ENCODE data around the gene ATP5F1E. TPM values are rescaled to one million over a fixed set of nuclear protein-coding genes. Genes with fewer than 3 reads are reported as not detected.
"Not testable (repeated sequence)": the region's sequence is repeated elsewhere in the genome, so short reads cannot be mapped to it uniquely, and the experiment has no call there.

The ATP5F1E gene
- total and polyA plus RNA-seq, 3 experiments from 2014 or later, result 95.0 to 102 (median 98.1) TPM

- Histone ChIP-seq H3K9me3 (ENCODE audit: low read length) (no peaks in the 10 kb centered on the region), H3K27ac (ENCODE audit: low read depth, low read length) (peak within 1 kb of the TSS; percentile 89), H3K4me1 (ENCODE audit: insufficient read depth, low read length) (peaks cover 42% of the 10 kb centered on the region), H3K27me3 (ENCODE audit: insufficient read depth, low read length, poor library complexity, severe bottlenecking) (no peaks in the 10 kb centered on the region), H3K36me3 (ENCODE audit: insufficient read depth, low read length) (peaks cover 11% of the 10 kb centered on the region), H3K4me3 (ENCODE audit: low read length) (peak within 1 kb of the TSS; percentile 76)
- ChIA-PET CTCF (interaction anchor here (1.3 to 4.1 kb wide), 2 partner anchors 10 to 158 kb away, joined by 4 to 24 read pairs; partner anchors contain the start of gene ATP5F1E), POLR2A (interaction anchor here (1.0 to 3.9 kb wide), 3 partner anchors 10 to 153 kb away, joined by 4 to 35 read pairs (median 8); partner anchors contain the start of gene ATP5F1E)
- DNase-seq, result peak in 3 of 5 donors; percentile 23 to 35 (median 26)
- H3K27ac Mint-ChIP-seq, result peak within 1 kb of the TSS; percentile 89 to 98 (median 97)
- H3K4me1 Mint-ChIP-seq, result peaks cover 43 to 61% (median 54%) of the 10 kb centered on the region in 3 donors
- H3K27me3 Mint-ChIP-seq, result no peaks in the 10 kb centered on the region
- peaks cover 0 to 33% (median 3%) of the 10 kb centered on the region in 3 donors for H3K36me3 Mint-ChIP-seq
- no peaks in the 10 kb centered on the region for H3K9me3 Mint-ChIP-seq
- H3K4me3 Mint-ChIP-seq, result peak within 1 kb of the TSS; percentile 83 to 95 (median 92)
These were observed 10.1 kb upstream of the ATP5F1E start, which contains the start of gene PRELID3B for GRCh38 chr20:59042151-59042795. Gene PRELID3B, minus strand, starts transcription at chr20:59042786. Its CDS starts 56 bp downstream, at chr20:59042730.

GRCh38 chr20:59041487-59041886 is 9.4 kb upstream of the ATP5F1E start:
- DNase-seq; H3K9me3 Mint-ChIP-seq; H3K9me3 ChIP-seq (ENCODE audit: low read length); H3K27me3 ChIP-seq (ENCODE audit: insufficient read depth, low read length, poor library complexity, severe bottlenecking); H3K27me3 Mint-ChIP-seq: not testable (repeated sequence)
- Histone ChIP-seq H3K27ac (ENCODE audit: low read depth, low read length) (peak overlapping the region; percentile 89), H3K4me3 (ENCODE audit: low read length) (peak overlapping the region; percentile 76), H3K36me3 (ENCODE audit: insufficient read depth, low read length) (peaks cover 17% of the 10 kb centered on the region), H3K4me1 (ENCODE audit: insufficient read depth, low read length) (peaks cover 42% of the 10 kb centered on the region)
- Mint-ChIP-seq H3K4me3 (peak overlapping the region; percentile 83 to 95 (median 92)), H3K27ac (peak overlapping the region; percentile 44 to 97 (median 80)), H3K4me1 (peaks cover 48 to 61% (median 61%) of the 10 kb centered on the region in 3 donors), H3K36me3 (peaks cover 6 to 41% (median 9%) of the 10 kb centered on the region in 3 donors)
- POLR2A ChIA-PET, result interaction anchor here (3.9 kb wide), 1 partner anchor 9 kb away, joined by 35 read pairs; the partner anchor contains the start of gene ATP5F1E
- CTCF ChIA-PET, result interaction anchor here (4.1 kb wide), 1 partner anchor 9 kb away, joined by 24 read pairs; the partner anchor contains the start of gene ATP5F1E

GRCh38 chr20:59040667-59041066 is 8.5 kb upstream of the ATP5F1E start:
- Mint-ChIP-seq H3K36me3 (peaks cover 10 to 49% (median 11%) of the 10 kb centered on the region in 3 donors), H3K4me3 (peak overlapping the region; percentile 83 to 95 (median 92)), H3K27me3 (no peaks in the 10 kb centered on the region), H3K4me1 (peaks cover 48 to 61% (median 61%) of the 10 kb centered on the region in 3 donors), H3K27ac (peak overlapping the region; percentile 2 to 97 (median 70)), H3K9me3 (no peaks in the 10 kb centered on the region)
- H3K9me3 ChIP-seq (ENCODE audit: low read length), result no peaks in the 10 kb centered on the region
- DNase-seq, result no peak
- H3K27me3 ChIP-seq (ENCODE audit: insufficient read depth, low read length, poor library complexity, severe bottlenecking), result no peaks in the 10 kb centered on the region
- ChIA-PET POLR2A (interaction anchor here (1.5 to 3.9 kb wide), 2 partner anchors 8 to 151 kb away, joined by 4 to 35 read pairs; partner anchors contain the start of gene ATP5F1E), CTCF (interaction anchor here (4.1 kb wide), 1 partner anchor 8 kb away, joined by 24 read pairs; the partner anchor contains the start of gene ATP5F1E)
- H3K36me3 ChIP-seq (ENCODE audit: insufficient read depth, low read length), result peaks cover 25% of the 10 kb centered on the region
- no peak overlapping the region for H3K27ac ChIP-seq (ENCODE audit: low read depth, low read length)
- H3K4me3 ChIP-seq (ENCODE audit: low read length), result no peak overlapping the region
- peaks cover 42% of the 10 kb centered on the region for H3K4me1 ChIP-seq (ENCODE audit: insufficient read depth, low read length)

GRCh38 chr20:59039233-59039632 is 7.1 kb upstream of the ATP5F1E start:
- peak overlapping the region in 2 of 8 donors; percentile 23 to 97 for H3K27ac Mint-ChIP-seq
- CTCF ChIA-PET, result no interaction called here
- Histone ChIP-seq H3K36me3 (ENCODE audit: insufficient read depth, low read length) (peaks cover 33% of the 10 kb centered on the region), H3K27ac (ENCODE audit: low read depth, low read length) (no peak overlapping the region), H3K9me3 (ENCODE audit: low read length) (no peaks in the 10 kb centered on the region), H3K4me3 (ENCODE audit: low read length) (no peak overlapping the region), H3K27me3 (ENCODE audit: insufficient read depth, low read length, poor library complexity, severe bottlenecking) (no peaks in the 10 kb centered on the region), H3K4me1 (ENCODE audit: insufficient read depth, low read length) (peaks cover 42% of the 10 kb centered on the region)
- peak overlapping the region in 4 of 7 donors; percentile 6 to 56 (median 31) for H3K4me3 Mint-ChIP-seq
- no peaks in the 10 kb centered on the region for H3K9me3 Mint-ChIP-seq
- H3K36me3 Mint-ChIP-seq, result peaks cover 14 to 61% (median 14%) of the 10 kb centered on the region in 3 donors
- peaks cover 45 to 54% (median 54%) of the 10 kb centered on the region in 3 donors for H3K4me1 Mint-ChIP-seq
- H3K27me3 Mint-ChIP-seq, result no peaks in the 10 kb centered on the region
- POLR2A ChIA-PET, result no interaction called here
- DNase-seq, result no peak

- Mint-ChIP-seq H3K9me3 (no peaks in the 10 kb centered on the region), H3K27me3 (no peaks in the 10 kb centered on the region), H3K27ac (peak overlapping the region in 2 of 8 donors; percentile 26 to 69), H3K36me3 (peaks cover 14 to 68% (median 14%) of the 10 kb centered on the region in 3 donors), H3K4me1 (peaks cover 39 to 52% (median 49%) of the 10 kb centered on the region in 3 donors), H3K4me3 (peak overlapping the region in 1 of 7 donors; percentile 75)
- DNase-seq, result no peak
- no peak overlapping the region for H3K4me3 ChIP-seq (ENCODE audit: low read length)
- no peaks in the 10 kb centered on the region for H3K9me3 ChIP-seq (ENCODE audit: low read length)
- no peaks in the 10 kb centered on the region for H3K27me3 ChIP-seq (ENCODE audit: insufficient read depth, low read length, poor library complexity, severe bottlenecking)
- no peak overlapping the region for H3K27ac ChIP-seq (ENCODE audit: low read depth, low read length)
- ChIA-PET POLR2A (no interaction called here), CTCF (no interaction called here)
- peaks cover 33% of the 10 kb centered on the region for H3K36me3 ChIP-seq (ENCODE audit: insufficient read depth, low read length)
- peaks cover 29% of the 10 kb centered on the region for H3K4me1 ChIP-seq (ENCODE audit: insufficient read depth, low read length)
These were observed 5.3 kb upstream of the ATP5F1E start for GRCh38 chr20:59037386-59037785.

- H3K4me1 Mint-ChIP-seq, result peaks cover 38 to 47% (median 47%) of the 10 kb centered on the region in 3 donors
- H3K36me3 Mint-ChIP-seq, result peaks cover 14 to 75% (median 14%) of the 10 kb centered on the region in 3 donors
- no peak overlapping the region for H3K4me3 ChIP-seq (ENCODE audit: low read length)
These were observed 3.2 kb upstream of the ATP5F1E start for GRCh38 chr20:59035381-59035780.

GRCh38 chr20:59033616-59034165 is 1.6 kb upstream of the ATP5F1E start:
- no peak overlapping the region for H3K27ac ChIP-seq (ENCODE audit: low read depth, low read length)
- no peaks in the 10 kb centered on the region for H3K9me3 Mint-ChIP-seq
- peaks cover 0 to 2% of the 10 kb centered on the region in 2 donors for H3K27me3 Mint-ChIP-seq
- no peaks in the 10 kb centered on the region for H3K27me3 ChIP-seq (ENCODE audit: insufficient read depth, low read length, poor library complexity, severe bottlenecking)
- POLR2A ChIA-PET, result interaction anchor here (2.7 to 2.8 kb wide), 2 partner anchors 51 to 142 kb away, joined by 11 to 14 read pairs; no protein-coding TSS in a partner anchor
- no peak for DNase-seq
- H3K4me1 ChIP-seq (ENCODE audit: insufficient read depth, low read length), result peaks cover 29% of the 10 kb centered on the region
- CTCF ChIA-PET, result interaction anchor here (0.8 to 5.0 kb wide), 4 partner anchors 8 to 51 kb away, joined by 3 to 24 read pairs (median 4); partner anchors contain the start of gene PRELID3B
- peak overlapping the region in 6 of 8 donors; percentile 18 to 82 (median 74) for H3K27ac Mint-ChIP-seq
- no peak overlapping the region for H3K4me3 ChIP-seq (ENCODE audit: low read length)
- H3K4me3 Mint-ChIP-seq, result peak overlapping the region in 3 of 7 donors; percentile 32 to 65 (median 36)
- H3K36me3 ChIP-seq (ENCODE audit: insufficient read depth, low read length), result peaks cover 37% of the 10 kb centered on the region
- H3K36me3 Mint-ChIP-seq, result peaks cover 13 to 80% (median 14%) of the 10 kb centered on the region in 3 donors
- no peaks in the 10 kb centered on the region for H3K9me3 ChIP-seq (ENCODE audit: low read length)
- H3K4me1 Mint-ChIP-seq, result peaks cover 40 to 47% (median 47%) of the 10 kb centered on the region in 3 donors

More at GRCh38 chr20:59035381-59035780, 3.2 kb upstream of the ATP5F1E start:
- Histone ChIP-seq H3K4me1 (ENCODE audit: insufficient read depth, low read length) (peaks cover 25% of the 10 kb centered on the region), H3K27me3 (ENCODE audit: insufficient read depth, low read length, poor library complexity, severe bottlenecking) (no peaks in the 10 kb centered on the region), H3K9me3 (ENCODE audit: low read length) (no peaks in the 10 kb centered on the region), H3K27ac (ENCODE audit: low read depth, low read length) (no peak overlapping the region), H3K36me3 (ENCODE audit: insufficient read depth, low read length) (peaks cover 33% of the 10 kb centered on the region)
- Mint-ChIP-seq H3K27me3 (peaks cover 0 to 2% of the 10 kb centered on the region in 2 donors), H3K4me3 (peak overlapping the region in 1 of 7 donors; percentile 65), H3K9me3 (no peaks in the 10 kb centered on the region), H3K27ac (peak overlapping the region in 4 of 8 donors; percentile 24 to 69 (median 44))
- ChIA-PET CTCF (no interaction called here), POLR2A (no interaction called here)
- no peak for DNase-seq
